HuH-7.5 (cell line): Measurements from ENCODE around the gene DIPK1C.

Source experiments
- DNase-seq: peaks from one replicate; pipeline ENCODE4 v3.0.0; 2011; ENCODE audit warnings: low spot score

Gene DIPK1C

GRCh38 chr18:74451148-74451547 lies 6.0 kb downstream of the DIPK1C start:
- DNase-seq: no peak

- DNase-seq: no peak
Measured at GRCh38 chr18:74450626-74451025, 6.5 kb downstream of the DIPK1C start.

DNA sequence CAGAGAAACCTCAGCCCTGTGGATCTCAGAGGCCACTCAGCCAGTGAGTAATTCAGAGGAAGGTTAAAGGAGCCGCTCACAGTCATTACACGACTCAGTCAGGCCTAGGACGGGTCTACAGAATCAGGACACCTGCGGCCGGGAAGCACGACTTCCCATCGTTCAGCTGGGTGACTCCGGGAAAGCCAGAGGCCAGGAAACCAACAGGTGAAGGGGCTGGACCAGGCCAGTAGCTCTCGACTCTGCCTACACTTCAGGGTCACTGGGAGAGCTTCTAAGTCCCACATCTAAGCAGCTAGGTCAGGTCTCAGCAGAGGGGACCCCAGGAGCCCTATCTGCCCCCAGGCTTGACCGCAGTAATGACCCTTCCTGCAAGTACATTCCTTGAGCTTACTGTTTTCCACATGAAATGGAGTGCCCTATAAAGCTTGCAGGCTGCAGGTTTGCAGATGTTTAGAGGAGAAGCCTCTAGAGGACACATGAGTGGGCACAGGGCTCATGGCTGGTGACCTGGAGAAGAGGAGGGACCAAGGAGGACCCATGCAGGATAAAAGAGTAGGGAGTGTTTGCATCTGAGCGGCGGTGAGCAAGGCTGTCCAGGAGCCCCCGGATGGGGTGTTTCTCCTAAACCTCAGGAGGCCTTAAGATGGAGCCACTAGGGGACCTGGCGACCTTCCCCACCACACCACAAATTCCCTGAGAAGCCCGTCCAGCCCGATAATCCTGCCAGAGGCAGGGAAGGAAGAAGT lies 9.5 kb downstream of the DIPK1C start:
- DNase-seq: no peak

DNA sequence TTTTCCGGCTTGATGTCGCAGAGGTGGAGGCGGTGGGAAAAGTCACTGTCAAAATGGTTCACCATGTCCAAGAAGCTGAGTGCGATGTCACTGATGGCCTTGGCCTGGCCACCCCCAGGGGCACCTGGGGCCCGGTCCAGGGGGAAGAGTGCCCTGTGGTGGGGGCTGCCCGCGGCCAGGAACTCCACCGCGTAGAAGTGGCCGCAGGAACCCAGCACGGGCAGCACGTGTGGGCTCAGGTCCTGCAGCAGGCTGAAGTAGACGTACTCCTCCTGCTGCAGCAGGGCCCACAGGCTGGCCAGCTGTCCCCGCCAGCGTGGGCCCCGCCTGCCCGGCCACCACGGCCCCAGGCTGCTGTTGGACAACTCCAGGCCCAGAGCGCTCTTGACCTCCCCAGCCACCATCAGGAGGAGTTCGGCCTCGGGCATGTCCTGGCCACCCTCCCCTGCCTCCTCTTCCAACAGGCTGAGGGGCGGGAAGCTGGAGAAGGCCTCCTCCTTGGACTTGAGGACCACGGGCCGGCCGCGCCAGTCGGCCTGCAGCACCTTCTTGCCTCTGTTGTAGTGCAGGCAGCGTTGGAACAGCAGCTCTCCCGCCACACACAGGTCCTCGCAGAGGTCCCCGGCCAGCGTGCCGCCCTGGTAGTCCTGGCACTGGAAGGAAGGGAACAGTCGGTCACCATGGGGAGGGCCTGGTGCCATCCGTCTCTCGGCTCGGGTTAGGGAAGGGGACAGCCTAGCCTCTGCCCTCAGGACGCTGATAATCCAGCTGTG lies 10.3 kb downstream of the DIPK1C start:
- no peak for DNase-seq

DNA sequence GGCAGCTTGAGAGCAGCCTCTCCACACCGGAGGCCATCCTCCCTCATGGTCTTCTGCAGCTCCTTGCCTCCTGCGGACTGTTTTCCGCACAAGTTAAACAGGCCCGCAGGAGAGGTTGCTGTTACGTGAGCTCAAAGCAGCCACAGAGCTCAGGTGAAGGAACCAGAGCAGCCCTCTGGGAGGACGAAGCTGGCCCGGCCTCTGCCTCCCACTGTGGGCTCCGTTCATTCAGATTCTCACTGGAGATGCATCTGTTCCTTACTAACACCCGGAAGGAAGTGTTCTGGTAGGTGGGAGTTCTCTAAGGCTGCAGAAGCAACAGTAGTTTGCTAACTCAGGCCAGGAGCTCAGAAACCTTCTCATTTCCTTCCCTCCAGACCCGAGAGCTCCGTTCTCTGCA lies 10.9 kb downstream of the DIPK1C start:
- no peak for DNase-seq

- no peak for DNase-seq
Measured at GRCh38 chr18:74445585-74445984, 11.5 kb downstream of the DIPK1C start.

DNA sequence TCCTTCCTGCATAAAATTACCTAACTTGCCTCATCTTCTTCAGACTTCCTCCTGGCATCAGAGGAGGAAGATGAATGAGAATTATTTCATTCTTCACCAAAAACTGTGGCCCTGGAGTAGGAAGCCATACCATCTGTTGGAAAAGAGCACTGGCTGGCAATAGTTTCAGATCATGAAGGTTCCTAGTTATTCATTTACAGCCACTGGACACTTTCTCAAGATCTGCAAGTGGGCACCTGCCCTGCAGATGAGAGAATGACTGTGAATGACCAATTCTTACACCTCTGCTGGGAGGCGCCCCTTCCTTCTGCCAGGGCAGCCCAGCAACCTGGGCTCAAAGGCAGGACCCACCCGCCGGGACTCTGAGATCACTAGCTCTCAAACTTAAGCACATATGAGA lies 13.0 kb downstream of the DIPK1C start:
- DNase-seq: no peak

GRCh38 chr18:74440808-74441427 lies 16.2 kb downstream of the DIPK1C start:
- DNase-seq: no peak

DNA sequence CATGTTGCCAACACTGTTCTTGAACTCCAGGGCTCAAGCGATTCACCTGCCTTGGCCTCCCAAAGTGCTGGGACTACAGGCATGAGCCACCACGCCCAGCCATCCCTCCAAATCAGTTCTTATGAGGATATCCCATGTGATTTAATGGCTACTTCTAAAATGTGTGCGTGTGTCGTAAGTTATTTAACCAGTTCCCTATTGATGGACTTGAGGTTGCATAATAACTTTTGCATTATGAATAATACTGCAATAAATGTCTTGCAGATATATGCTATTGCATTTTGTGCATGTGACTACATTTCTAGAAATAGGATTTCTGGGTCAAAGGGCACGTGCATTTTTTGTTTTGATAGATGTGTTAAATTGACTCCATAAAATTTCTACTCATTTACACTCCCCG lies 19.0 kb downstream of the DIPK1C start:
- DNase-seq: no peak

DNA sequence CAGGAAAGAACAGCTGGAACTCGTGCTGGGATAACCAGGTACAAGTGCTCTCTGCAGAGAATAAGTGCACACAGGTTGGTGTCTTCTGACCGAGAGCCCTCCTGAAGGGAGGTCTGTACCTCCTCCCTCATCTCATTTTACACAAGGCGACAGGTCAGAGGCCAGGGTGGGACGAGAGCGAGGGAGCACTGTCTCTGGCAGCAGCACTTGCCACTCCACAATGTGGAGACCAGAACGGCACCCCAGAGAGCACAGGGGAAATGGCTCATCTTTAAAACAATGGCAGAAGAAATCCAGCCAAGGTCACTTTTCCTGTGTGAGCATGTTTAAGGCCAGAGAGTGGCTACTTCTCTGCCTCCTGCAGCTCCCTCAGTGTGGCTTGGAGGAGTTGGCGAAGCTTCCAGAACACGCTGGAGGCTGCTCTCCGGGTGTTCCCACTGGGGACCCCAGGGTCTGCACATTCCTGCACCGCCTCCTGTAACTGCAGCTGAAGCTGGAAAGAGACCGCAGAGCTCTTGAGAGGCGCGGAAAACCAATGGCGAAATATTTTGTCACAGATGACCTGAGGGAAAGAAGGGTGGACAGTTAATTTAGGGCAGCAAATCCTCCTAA lies 20.8 kb downstream of the DIPK1C start:
- no peak for DNase-seq

DNA sequence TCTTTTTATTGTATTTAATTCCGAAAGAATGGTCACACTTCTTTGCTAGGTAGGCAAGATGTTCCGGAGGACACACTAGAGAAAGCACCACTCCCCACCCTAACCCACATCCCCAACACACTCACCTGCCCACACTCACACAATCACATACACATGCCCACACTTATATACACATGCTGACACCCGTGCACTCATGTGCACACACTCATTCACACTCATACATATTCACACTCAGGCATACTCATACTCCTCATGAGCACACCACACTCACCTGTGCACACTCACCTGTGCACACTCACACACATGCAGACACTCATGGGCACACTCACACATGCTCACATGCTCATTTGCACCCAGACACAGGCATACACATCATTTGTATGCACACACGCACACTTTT lies 21.4 kb downstream of the DIPK1C start:
- DNase-seq: no peak

DNA sequence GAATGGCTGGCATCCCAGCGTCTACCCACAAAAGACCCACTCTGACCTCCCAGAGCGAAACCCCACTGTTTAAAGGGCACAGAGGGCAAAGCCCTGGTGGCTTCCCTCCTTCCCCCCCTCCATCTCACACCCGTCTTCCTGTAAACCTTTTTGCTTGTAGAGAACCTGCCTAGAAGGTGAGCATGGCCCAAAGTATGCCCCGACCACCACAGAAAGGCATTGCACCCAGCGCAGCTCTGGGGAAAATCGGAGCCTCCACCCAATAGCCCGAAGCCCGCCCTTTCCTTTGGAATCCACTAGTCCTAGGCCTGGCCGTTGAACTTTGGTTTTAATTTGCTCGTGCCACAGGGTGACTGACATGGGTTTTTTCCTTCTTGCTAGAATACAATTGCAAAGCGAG lies 22.6 kb downstream of the DIPK1C start:
- DNase-seq: no peak

DNA sequence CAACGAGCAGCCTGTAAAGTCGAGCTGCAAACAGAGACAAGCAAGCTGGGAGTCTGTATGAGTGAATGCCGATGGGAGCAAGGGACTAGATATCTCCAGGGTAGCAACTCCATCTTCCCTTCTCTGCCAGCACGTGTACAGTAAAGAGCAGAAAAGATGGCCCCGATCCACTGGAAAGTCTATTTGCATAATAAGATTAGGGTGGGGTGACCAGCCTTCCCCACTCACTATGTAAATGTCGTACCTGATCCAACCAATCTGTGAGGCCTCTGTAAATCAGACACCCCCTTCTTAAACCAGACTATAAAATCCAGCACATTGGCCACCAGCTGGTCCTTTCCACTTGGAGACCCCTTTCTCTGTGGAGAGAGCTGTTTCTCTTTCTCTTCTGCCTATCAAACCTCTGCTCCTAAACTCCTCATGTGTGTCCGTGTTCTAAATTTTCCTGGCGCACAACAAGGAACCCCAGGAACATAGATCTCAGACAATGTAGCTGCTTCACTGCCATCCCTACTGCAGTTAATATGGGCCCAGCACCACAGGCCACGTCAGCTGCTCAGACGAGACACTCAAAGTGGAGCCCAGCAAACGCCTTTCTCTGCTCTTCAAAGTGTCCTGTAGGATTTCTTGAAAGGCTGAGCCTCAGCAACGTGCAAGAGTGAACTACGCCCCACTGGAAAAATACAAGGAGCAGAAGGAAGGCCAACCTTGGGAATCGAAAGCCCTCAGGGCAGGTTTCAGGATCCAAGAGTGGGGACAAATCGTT lies 26.1 kb downstream of the DIPK1C start:
- no peak for DNase-seq

- no peak for DNase-seq
Measured at GRCh38 chr18:74430231-74430630, 26.9 kb downstream of the DIPK1C start.

- no peak for DNase-seq
Measured at GRCh38 chr18:74429096-74429495, 28.0 kb downstream of the DIPK1C start.

GRCh38 chr18:74427442-74428112 lies 29.5 kb downstream of the DIPK1C start:
- DNase-seq: no peak

GRCh38 chr18:74425876-74426275 lies 31.2 kb downstream of the DIPK1C start:
- no peak for DNase-seq

DNA sequence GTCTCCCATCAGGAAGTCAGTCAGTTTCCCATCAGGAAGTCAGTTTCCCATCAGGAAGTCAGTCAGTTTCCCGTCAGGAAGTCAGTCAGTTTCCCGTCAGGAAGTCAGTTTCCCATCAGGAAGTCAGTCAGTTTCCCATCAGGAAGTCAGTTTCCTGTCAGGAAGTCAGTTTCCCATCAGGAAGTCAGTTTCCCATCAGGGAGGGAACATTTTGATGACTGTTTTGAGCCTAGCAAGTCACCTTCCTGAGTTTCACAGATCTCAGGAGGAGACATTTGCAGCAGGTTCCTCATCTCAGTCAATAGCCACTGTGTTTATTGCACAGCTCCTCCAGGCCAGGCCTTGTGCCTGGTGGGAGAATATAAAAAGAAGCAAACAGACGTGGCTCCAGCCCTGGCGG lies 31.9 kb downstream of the DIPK1C start:
- DNase-seq: no peak

DNA sequence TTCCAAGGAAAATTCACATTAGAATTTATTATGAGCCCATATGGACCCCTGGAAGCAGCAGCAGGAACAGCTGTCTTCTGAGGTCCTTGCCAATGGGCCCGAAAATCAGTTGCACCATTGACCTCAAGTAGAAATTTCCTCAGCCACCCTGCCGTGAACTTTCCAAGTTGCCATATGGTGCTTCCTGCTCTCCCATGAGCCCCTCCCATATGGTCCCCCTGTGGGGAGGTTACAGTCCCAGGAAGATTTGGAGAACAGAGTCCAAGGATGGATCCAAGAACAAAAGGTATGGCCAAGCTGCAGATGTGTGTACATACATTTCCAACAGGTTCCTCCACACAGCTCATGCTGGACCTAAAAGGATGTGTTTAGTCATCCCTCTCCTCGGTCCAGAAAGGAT lies 34.6 kb downstream of the DIPK1C start:
- no peak for DNase-seq

- no peak for DNase-seq
Measured at GRCh38 chr18:74420926-74421325, 36.2 kb downstream of the DIPK1C start.

GRCh38 chr18:74420481-74420880 lies 36.6 kb downstream of the DIPK1C start:
- no peak for DNase-seq
